Measurements from ENCODE around the gene DRD1. TPM values are rescaled to one million over a fixed set of nuclear protein-coding genes. Genes with fewer than 3 reads are reported as not detected.

Gene DRD1
- total and polyA plus RNA-seq, 2 experiments from 2014 or later = 0.25 to 1.2 TPM

DNA sequence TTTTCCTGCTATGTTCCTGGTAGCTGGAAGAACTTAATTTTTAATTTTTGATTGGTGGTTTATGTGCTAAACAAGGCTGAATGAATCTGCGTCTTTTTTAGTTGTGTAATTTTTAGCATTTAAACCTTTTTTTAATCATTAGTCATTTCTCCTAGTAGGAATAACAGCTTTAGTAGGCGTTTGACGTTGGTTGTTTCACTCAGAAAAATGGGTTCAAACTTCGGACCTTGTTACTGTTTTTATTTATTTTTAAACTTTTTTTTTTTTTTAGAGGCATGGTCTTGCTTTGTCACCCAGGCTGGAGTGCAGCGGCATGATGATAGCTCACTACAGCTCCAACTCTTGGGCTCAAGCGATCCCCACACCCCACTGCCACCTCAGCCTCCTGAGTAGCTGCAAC lies 47.2 kb upstream of the DRD1 start:
- Histone ChIP-seq H3K27me3 (no peaks in the 10 kb centered on the region), H3K36me3 (replicated peaks; ENCODE audit: insufficient read depth, low read depth) (no peaks in the 10 kb centered on the region), H2AFZ (no peak overlapping the region), H3K4me3 (no peak overlapping the region), H3K9me3 (ENCODE audit: low read depth) (no peaks in the 10 kb centered on the region), H3K27ac (no peak overlapping the region), H3K4me1 (ENCODE audit: insufficient read depth) (peaks cover 5% of the 10 kb centered on the region), H4K20me1 (ENCODE audit: insufficient read depth, poor library complexity, severe bottlenecking) (peaks cover 24% of the 10 kb centered on the region), H3K4me2 (no peak overlapping the region), H3K79me2 (peaks cover 77% of the 10 kb centered on the region), H3K9me2 (replicated peaks; ENCODE audit: insufficient read depth) (no peaks in the 10 kb centered on the region)
- TF ChIP-seq, protein P1, sequence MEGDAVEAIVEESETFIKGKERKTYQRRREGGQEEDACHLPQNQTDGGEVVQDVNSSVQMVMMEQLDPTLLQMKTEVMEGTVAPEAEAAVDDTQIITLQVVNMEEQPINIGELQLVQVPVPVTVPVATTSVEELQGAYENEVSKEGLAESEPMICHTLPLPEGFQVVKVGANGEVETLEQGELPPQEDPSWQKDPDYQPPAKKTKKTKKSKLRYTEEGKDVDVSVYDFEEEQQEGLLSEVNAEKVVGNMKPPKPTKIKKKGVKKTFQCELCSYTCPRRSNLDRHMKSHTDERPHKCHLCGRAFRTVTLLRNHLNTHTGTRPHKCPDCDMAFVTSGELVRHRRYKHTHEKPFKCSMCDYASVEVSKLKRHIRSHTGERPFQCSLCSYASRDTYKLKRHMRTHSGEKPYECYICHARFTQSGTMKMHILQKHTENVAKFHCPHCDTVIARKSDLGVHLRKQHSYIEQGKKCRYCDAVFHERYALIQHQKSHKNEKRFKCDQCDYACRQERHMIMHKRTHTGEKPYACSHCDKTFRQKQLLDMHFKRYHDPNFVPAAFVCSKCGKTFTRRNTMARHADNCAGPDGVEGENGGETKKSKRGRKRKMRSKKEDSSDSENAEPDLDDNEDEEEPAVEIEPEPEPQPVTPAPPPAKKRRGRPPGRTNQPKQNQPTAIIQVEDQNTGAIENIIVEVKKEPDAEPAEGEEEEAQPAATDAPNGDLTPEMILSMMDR (IDR thresholded peaks at IDR 0.05; ENCODE audit: poor library complexity) = no peak
- TF ChIP-seq EZH2 (IDR thresholded peaks at IDR 0.05; ENCODE audit: borderline replicate concordance) = no peak
- TF ChIP-seq EZH2phosphoT487 (IDR thresholded peaks at IDR 0.05; ENCODE audit: low read depth, severe bottlenecking, unreplicated experiment) = no peak
- 83% methylated on average over 6 of the region's 6 CpGs for WGBS (ENCODE audit: low lambda C conversion rate, missing lambda C conversion rate)
- DNase-seq (ENCODE audit: low spot score) = no peak

DNA sequence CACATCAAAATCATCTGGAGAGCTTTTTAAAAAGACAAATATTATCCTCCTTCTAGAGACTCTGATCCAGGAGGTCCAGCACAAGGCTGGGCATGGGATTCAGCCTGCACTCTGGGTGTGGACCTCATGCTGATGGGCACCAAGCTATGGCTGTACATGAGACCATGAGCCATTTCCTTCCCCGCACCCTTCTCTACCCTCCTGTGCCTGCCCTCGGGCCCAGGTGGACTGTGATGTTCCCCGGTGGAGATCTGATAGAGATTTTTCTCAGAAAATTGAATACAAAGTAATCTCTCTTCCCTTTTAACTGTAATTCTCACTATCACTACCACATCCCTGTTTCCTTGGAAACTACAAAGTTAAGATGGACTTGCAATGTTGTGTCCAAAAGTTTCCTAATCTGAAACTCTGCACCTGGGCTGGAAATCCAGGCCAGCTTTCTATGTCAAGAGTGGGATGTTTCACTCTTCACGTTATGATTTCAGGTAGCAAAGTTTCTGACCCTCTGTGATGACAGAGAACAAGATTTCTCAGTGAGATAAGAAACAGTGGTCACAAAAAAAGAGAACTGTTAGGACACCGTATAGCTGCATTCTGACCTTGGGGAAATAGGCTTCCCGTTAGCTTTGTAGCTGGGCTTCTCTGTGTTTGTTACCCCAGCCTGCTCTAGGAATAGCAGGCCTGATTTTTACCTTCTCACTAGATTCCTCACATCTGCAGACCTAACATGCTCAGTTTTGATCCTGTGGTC lies 45.9 kb upstream of the DRD1 start:
- DNase-seq (ENCODE audit: low spot score) = no peak
- no peaks in the 10 kb centered on the region for H3K27me3 ChIP-seq
- no peak overlapping the region for H2AFZ ChIP-seq
- no peak overlapping the region for H3K4me3 ChIP-seq
- peaks cover 5% of the 10 kb centered on the region for H3K4me1 ChIP-seq (ENCODE audit: insufficient read depth)
- H3K4me2 ChIP-seq = no peak overlapping the region
- WGBS (ENCODE audit: low lambda C conversion rate, missing lambda C conversion rate) = 84% methylated on average over 6 of the region's 6 CpGs
- peaks cover 78% of the 10 kb centered on the region for H3K79me2 ChIP-seq
- TF ChIP-seq, protein P1 (IDR thresholded peaks at IDR 0.05; ENCODE audit: poor library complexity) = no peak
- no peak for TF ChIP-seq EZH2 (IDR thresholded peaks at IDR 0.05; ENCODE audit: borderline replicate concordance)
- H3K27ac ChIP-seq = no peak overlapping the region
- no peaks in the 10 kb centered on the region for H3K9me2 ChIP-seq (replicated peaks; ENCODE audit: insufficient read depth)
- no peaks in the 10 kb centered on the region for H3K9me3 ChIP-seq (ENCODE audit: low read depth)
- H3K36me3 ChIP-seq (replicated peaks; ENCODE audit: insufficient read depth, low read depth) = no peaks in the 10 kb centered on the region
- H4K20me1 ChIP-seq (ENCODE audit: insufficient read depth, poor library complexity, severe bottlenecking) = peaks cover 30% of the 10 kb centered on the region

DNA sequence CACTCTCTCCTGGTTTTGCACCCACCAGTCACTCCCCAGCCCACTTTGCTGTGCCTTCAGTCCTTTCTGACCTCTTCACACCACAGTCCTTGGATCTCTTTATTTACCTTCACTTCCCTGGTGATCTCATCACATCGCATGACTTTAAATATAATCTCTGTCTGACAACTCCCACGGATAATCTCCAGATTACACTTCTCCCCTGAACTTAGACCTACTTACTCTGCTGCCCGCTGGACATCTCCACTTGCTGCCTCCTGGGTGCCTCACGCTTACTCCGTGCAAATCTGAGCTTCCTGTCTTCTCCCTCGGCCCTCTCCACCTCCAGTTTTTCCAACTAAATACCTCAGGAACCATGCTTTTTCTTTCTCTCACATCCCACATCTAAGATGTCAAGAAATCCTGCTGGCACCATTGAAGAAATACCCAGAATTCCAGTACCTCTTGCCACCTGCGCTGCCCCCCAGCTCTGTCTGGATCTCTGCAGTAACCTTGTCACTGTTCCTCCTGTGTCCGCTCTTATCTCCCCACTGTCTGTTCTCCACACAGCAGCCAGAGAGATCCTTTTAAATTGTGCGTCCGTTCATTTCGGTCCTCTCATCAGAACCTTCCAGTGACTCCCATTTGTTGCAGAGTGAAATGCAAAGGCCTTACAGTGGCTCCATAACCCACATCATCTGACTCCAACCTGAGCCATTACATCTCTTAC lies 43.7 kb upstream of the DRD1 start:
- no peak for DNase-seq (ENCODE audit: low spot score)
- no peaks in the 10 kb centered on the region for H3K9me2 ChIP-seq (replicated peaks; ENCODE audit: insufficient read depth)
- H2AFZ ChIP-seq = no peak overlapping the region
- peaks cover 38% of the 10 kb centered on the region for H4K20me1 ChIP-seq (ENCODE audit: insufficient read depth, poor library complexity, severe bottlenecking)
- H3K4me1 ChIP-seq (ENCODE audit: insufficient read depth) = no peaks in the 10 kb centered on the region
- TF ChIP-seq, protein P1 (IDR thresholded peaks at IDR 0.05; ENCODE audit: poor library complexity) = no peak
- TF ChIP-seq EZH2 (IDR thresholded peaks at IDR 0.05; ENCODE audit: borderline replicate concordance) (no peak), EZH2phosphoT487 (IDR thresholded peaks at IDR 0.05; ENCODE audit: low read depth, severe bottlenecking, unreplicated experiment) (no peak)
- no peak overlapping the region for H3K4me3 ChIP-seq
- H3K27ac ChIP-seq = no peak overlapping the region
- H3K9me3 ChIP-seq (ENCODE audit: low read depth) = no peaks in the 10 kb centered on the region
- peaks cover 100% of the 10 kb centered on the region for H3K79me2 ChIP-seq
- H3K27me3 ChIP-seq = no peaks in the 10 kb centered on the region
- H3K36me3 ChIP-seq (replicated peaks; ENCODE audit: insufficient read depth, low read depth) = no peaks in the 10 kb centered on the region
- H3K4me2 ChIP-seq = no peak overlapping the region
- 91% methylated on average over 11 of the region's 11 CpGs for WGBS (ENCODE audit: low lambda C conversion rate, missing lambda C conversion rate)
